ENCODE data around the gene GPC5.

The GPC5 gene

GRCh38 chr13:91454666-91455065 is 56.2 kb downstream of the GPC5 start:
- TF ChIP-seq CTCF (conservative IDR thresholded peaks at IDR 0.05; ENCODE audit: control insufficient read depth, insufficient read depth, low read depth, low read length): no peak
- DNase-seq (ENCODE audit: low read depth): no peak
- H3K4me3 ChIP-seq (ENCODE audit: control insufficient read depth, low read depth, low read length): no peak overlapping the region

DNA sequence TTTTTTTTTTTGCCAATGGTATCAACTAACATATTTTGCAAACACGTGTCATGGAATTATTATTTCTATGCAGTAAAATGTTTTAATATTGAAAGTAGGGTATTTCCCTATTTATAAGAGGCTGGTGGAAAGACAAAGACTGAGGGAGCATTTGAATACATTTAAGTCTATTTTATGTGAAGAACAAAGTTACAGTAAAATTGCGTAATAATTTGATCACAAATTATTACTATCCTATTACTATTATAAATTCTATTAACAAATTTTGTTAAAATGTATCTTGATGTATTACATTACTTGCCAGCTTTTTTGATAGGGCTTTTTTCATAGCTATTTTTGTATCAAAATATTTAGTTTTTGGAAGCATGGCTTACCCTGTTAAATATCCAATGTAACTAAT is 58.4 kb downstream of the GPC5 start:
- H3K4me3 ChIP-seq (ENCODE audit: control insufficient read depth, low read depth, low read length): no peak overlapping the region
- DNase-seq (ENCODE audit: low read depth): no peak
- no peak for TF ChIP-seq CTCF (conservative IDR thresholded peaks at IDR 0.05; ENCODE audit: control insufficient read depth, insufficient read depth, low read depth, low read length)

GRCh38 chr13:91459485-91459884 is 61.1 kb downstream of the GPC5 start:
- H3K4me3 ChIP-seq (ENCODE audit: control insufficient read depth, low read depth, low read length): no peak overlapping the region
- no peak for TF ChIP-seq CTCF (conservative IDR thresholded peaks at IDR 0.05; ENCODE audit: control insufficient read depth, insufficient read depth, low read depth, low read length)
- no peak for DNase-seq (ENCODE audit: low read depth)

GRCh38 chr13:91464336-91464735 is 65.9 kb downstream of the GPC5 start:
- no peak overlapping the region for H3K4me3 ChIP-seq (ENCODE audit: control insufficient read depth, low read depth, low read length)
- TF ChIP-seq CTCF (conservative IDR thresholded peaks at IDR 0.05; ENCODE audit: control insufficient read depth, insufficient read depth, low read depth, low read length): no peak
- DNase-seq (ENCODE audit: low read depth): no peak

GRCh38 chr13:91467236-91467635 is 68.8 kb downstream of the GPC5 start:
- TF ChIP-seq CTCF (conservative IDR thresholded peaks at IDR 0.05; ENCODE audit: control insufficient read depth, insufficient read depth, low read depth, low read length): no peak
- DNase-seq (ENCODE audit: low read depth): no peak
- no peak overlapping the region for H3K4me3 ChIP-seq (ENCODE audit: control insufficient read depth, low read depth, low read length)

DNA sequence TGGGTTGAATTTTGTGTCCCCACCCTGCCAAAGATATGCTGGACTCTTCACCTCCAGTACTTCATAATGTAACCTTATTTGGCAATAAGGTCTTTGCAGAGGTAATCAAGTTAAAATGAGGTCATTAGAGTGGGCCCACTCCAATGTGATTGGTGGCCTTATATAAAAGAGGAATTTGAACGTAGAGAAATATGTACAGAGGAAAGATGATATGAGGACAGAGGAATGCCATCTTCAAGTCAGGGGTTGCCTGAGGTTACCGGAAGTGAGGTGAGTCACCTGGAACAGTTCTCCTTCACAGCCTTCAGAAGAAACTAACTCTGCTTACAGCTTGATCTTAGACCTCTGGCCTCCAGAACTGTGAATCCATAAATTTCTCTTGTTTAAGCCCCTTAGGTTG is 69.9 kb downstream of the GPC5 start:
- H3K4me3 ChIP-seq (ENCODE audit: control insufficient read depth, low read depth, low read length): no peak overlapping the region
- DNase-seq (ENCODE audit: low read depth): no peak
- TF ChIP-seq CTCF (conservative IDR thresholded peaks at IDR 0.05; ENCODE audit: control insufficient read depth, insufficient read depth, low read depth, low read length): no peak

- no peak for TF ChIP-seq CTCF (conservative IDR thresholded peaks at IDR 0.05; ENCODE audit: control insufficient read depth, insufficient read depth, low read depth, low read length)
- no peak for DNase-seq (ENCODE audit: low read depth)
- no peak overlapping the region for H3K4me3 ChIP-seq (ENCODE audit: control insufficient read depth, low read depth, low read length)
Observed at GRCh38 chr13:91470084-91470621, 71.7 kb downstream of the GPC5 start.
